ENCODE data around the gene ELF3. TPM values are rescaled to one million over a fixed set of nuclear protein-coding genes. Genes with fewer than 3 reads are reported as not detected.

ELF3 gene
- total RNA-seq, 1 donor from 2014 or later = 74.1 TPM

DNA sequence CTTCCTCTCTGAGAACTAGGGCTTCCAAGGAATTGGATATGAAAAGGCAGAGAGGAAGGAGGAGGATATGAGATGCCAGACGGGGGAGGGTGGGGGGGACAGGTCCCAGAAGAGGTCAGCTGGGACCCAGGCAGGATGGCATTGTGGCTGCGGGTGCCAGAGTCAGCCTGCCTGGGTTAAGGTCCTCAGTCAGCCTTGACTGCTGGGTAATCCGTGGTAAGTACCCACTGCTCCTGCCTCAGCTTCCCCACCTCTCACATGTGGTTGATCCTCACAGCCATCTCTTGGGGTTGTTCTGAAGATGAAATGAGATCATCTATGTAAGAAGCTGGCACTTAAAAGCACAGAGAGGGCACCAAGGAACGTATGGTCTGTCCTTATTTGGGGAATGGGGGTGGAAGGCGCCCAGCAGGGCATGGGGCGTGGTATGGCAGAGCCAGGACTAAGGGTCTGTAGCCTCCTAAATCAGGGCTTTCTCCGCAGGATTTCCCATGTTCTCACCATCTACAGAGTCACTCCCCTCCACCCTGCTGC is 23.8 kb downstream of the ELF3 start:
- Histone ChIP-seq H3K27ac (peak overlapping the region; percentile 78), H3K9me3 (no peaks in the 10 kb centered on the region), H3K4me3 (no peak overlapping the region), H3K4me1 (peaks cover 9% of the 10 kb centered on the region), H3K27me3 (ENCODE audit: low read depth) (no peaks in the 10 kb centered on the region), H3K36me3 (no peaks in the 10 kb centered on the region)
- ATAC-seq (no peak), DNase-seq (no peak)
- TF ChIP-seq, protein P1, sequence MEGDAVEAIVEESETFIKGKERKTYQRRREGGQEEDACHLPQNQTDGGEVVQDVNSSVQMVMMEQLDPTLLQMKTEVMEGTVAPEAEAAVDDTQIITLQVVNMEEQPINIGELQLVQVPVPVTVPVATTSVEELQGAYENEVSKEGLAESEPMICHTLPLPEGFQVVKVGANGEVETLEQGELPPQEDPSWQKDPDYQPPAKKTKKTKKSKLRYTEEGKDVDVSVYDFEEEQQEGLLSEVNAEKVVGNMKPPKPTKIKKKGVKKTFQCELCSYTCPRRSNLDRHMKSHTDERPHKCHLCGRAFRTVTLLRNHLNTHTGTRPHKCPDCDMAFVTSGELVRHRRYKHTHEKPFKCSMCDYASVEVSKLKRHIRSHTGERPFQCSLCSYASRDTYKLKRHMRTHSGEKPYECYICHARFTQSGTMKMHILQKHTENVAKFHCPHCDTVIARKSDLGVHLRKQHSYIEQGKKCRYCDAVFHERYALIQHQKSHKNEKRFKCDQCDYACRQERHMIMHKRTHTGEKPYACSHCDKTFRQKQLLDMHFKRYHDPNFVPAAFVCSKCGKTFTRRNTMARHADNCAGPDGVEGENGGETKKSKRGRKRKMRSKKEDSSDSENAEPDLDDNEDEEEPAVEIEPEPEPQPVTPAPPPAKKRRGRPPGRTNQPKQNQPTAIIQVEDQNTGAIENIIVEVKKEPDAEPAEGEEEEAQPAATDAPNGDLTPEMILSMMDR (IDR thresholded peaks at IDR 0.05) = no peak
- intact Hi-C loops (cut with DNase I) = no loop called here

DNA sequence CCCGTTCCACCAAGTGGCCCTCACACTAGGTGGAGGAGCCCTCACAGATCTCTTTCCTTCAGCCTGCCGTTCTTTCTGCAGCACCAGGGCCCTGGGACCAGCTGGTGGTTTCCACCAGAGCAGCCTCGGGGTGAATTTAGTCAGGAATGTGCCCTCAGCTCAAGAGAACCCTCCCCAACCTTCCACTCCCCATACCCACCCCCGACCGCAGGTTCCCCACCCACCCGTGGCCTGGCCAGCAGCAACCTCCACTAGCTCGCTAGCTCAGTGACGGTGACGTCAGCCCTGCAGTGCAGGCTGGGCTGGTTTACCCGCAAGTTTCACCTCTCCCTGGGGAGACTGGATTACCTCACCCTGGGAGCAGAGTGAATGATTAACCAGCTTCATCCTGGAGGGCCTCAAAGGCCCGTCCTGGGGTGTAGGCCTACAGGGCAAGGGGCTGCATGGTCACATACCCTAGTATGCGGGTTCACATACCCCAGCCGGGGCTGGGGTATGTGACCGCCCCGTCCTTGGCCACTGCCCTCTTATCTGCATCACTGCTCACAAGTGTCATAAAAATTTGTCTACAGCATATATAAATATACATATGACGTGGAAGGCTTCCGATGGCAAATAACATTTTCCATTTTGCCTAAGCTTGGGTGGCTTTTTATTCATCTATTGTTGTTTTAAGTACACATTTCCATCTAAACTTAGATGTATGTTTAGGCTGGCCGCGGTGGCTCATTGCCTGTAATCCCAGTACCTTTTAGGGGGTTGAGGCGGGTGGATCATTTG is 24.5 kb downstream of the ELF3 start:
- TF ChIP-seq, protein P1 (IDR thresholded peaks at IDR 0.05) = no peak
- DNase-seq (peak; percentile 95), ATAC-seq (peak; percentile 98)
- peak overlapping the region; percentile 78 for H3K27ac ChIP-seq
- no peak overlapping the region for H3K4me3 ChIP-seq
- no peaks in the 10 kb centered on the region for H3K9me3 ChIP-seq
- H3K27me3 ChIP-seq (ENCODE audit: low read depth) = no peaks in the 10 kb centered on the region
- no peaks in the 10 kb centered on the region for H3K36me3 ChIP-seq
- intact Hi-C loops (cut with DNase I) = no loop called here
- H3K4me1 ChIP-seq = peaks cover 9% of the 10 kb centered on the region

DNA sequence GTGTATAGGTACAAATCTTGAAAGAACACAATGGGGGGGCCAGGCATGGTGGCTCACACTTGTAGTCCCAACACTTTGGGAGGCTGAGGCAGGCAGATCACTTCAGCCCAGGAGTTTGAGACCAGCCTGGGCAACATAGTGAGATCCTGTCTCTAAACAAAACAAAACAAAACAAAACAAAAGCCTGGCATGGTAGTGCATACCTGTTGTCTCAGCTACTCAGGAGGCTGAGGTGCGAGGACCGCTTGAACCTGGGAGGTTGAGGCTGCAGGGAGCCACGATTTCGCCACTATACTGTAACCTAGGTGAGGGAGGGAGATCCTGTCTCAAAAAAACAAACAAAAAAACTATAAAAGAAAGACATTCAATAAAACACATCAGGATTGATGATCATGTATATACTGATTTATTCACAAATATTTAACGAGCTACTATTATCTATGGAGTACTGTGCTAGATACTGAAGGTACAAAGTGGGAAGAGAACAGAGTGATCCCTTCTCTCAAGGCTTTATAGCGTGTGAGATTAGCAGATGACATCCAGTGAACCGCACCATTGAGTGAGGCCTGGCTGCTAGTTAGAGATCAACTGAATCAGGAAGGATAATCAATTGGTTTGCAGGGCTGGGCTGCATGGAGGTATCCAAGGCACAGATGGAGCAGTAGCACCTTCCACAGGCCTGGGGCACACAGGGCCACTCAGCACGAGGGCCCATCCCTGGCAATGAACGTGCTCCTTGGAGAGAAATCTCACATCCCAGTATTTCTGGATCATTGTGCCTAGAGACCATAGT is 26.4 kb downstream of the ELF3 start:
- Histone ChIP-seq H3K4me3 (no peak overlapping the region), H3K36me3 (no peaks in the 10 kb centered on the region), H3K27ac (no peak overlapping the region), H3K4me1 (peaks cover 9% of the 10 kb centered on the region), H3K27me3 (ENCODE audit: low read depth) (no peaks in the 10 kb centered on the region), H3K9me3 (no peaks in the 10 kb centered on the region)
- intact Hi-C loops (cut with DNase I) = no loop called here
- TF ChIP-seq, protein P1 (IDR thresholded peaks at IDR 0.05) = no peak
- no peak for ATAC-seq
- DNase-seq = no peak

DNA sequence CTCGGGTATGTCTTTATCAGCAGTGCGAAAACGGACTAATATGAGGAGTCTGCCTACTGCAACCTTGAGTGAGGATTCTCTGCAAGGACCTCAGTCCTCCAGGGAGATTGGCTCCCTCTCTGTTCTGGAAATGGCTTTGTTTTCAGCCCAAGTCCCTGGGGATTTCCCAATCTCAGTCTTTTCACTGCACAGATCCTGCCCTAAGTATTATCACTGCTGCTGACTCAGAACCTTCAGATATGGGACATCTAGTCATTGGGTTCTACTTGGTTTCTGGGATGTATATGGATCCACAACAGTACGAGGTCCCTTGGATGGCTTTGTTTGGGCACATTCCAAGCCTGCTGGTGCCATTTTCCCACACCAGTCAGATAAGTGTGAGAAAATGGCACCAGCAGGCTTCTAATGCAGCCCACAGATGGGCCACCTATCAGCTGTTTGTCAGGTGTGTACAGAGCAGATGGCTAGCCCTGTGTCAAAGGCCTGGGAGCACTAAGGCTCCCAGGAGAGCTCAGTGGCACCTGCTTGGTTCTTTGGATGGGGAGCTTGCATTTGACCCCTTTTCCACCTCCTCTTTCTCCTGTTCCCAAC is 27.4 kb downstream of the ELF3 start:
- H3K4me3 ChIP-seq = no peak overlapping the region
- peaks cover 9% of the 10 kb centered on the region for H3K4me1 ChIP-seq
- ATAC-seq (no peak), DNase-seq (no peak)
- no peaks in the 10 kb centered on the region for H3K27me3 ChIP-seq (ENCODE audit: low read depth)
- TF ChIP-seq, protein P1 (IDR thresholded peaks at IDR 0.05) = no peak
- H3K36me3 ChIP-seq = no peaks in the 10 kb centered on the region
- intact Hi-C loops (cut with DNase I) = no loop called here
- H3K27ac ChIP-seq = no peak overlapping the region
- no peaks in the 10 kb centered on the region for H3K9me3 ChIP-seq

DNA sequence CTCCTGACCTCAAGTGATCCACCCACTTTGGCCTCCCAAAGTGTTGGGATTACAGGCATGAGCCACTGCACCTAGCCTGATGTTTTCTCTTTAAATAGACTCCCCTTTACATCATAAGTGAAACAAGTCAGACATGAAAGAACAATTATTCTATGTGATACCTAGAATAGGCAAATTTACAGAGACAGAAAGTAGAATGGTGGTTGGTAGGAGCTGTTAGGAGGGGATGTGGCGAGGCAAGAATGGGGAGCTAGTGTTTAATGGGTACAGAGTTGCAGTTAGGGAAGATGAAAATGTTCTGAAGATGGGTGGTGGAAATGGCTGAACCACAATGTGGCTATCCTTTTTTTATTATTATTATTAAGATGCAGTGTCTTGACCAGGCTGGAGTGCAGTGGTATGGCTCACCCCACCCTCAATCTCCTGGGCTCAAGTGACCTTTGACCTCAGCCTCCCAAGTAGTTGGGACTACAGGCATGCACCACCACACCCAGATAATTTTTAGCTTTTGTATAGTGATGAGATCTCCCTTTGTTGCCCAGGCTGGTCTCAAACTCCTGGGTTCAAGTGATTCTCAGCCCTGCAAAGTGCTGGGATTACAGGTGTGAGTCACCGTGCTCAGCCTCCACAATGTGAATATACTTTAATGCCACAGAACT is 28.4 kb downstream of the ELF3 start:
- TF ChIP-seq, protein P1 (IDR thresholded peaks at IDR 0.05) = no peak
- Histone ChIP-seq H3K27me3 (ENCODE audit: low read depth) (no peaks in the 10 kb centered on the region), H3K9me3 (no peaks in the 10 kb centered on the region), H3K36me3 (no peaks in the 10 kb centered on the region), H3K27ac (no peak overlapping the region), H3K4me1 (peaks cover 8% of the 10 kb centered on the region), H3K4me3 (no peak overlapping the region)
- intact Hi-C loops (cut with DNase I) = no loop called here
- ATAC-seq (no peak), DNase-seq (no peak)

Data from lower lobe of right lung (tissue), 2 donors.